HL-60 (cell line): Measurements from ENCODE around the gene KIF25.

Experiments
- DNase-seq, 2 experiments: peaks; one replicate each; pipeline ENCODE4 v3.0.0-alpha.2; 2010 to 2020; ENCODE audit warnings: low read depth in 1 of 2, low spot score in 1 of 2
- H3K27ac ChIP-seq: fragments of 250-450 bp; sonication (Bioruptor Pico); replicated peaks from 2 replicates; pipeline ENCODE4 v1.5.1; 2020; ENCODE audit warnings: mild to moderate bottlenecking, moderate library complexity
- H3K27me3 ChIP-seq: fragments of 250-450 bp; sonication (Bioruptor Pico); 2 replicates; pipeline ENCODE4 v1.5.1; 2021; ENCODE audit warnings: mild to moderate bottlenecking, moderate library complexity; ENCODE audit not compliant: insufficient read depth, poor library complexity, severe bottlenecking
- H3K4me3 ChIP-seq: replicated peaks from 2 replicates; pipeline ENCODE4 v1.5.1; 2011; ENCODE audit warnings: mild to moderate bottlenecking, control low read depth, low read length; ENCODE audit not compliant: insufficient read depth
- CTCF ChIP-seq: IDR thresholded peaks from one replicate; pipeline ENCODE4 v1.5.1; 2011; ENCODE audit warnings: low read length, control low read depth, inconsistent platforms; ENCODE audit not compliant: insufficient read depth
- GABPA ChIP-seq: IDR thresholded peaks from 2 replicates; pipeline ENCODE4 v1.6.1; 2012; ENCODE audit warnings: low read depth
- POLR2AphosphoS5 ChIP-seq: IDR thresholded peaks from 2 replicates; pipeline ENCODE4 v1.6.1; 2012; ENCODE audit warnings: low read depth
- SPI1 ChIP-seq: IDR thresholded peaks from 2 replicates; pipeline ENCODE4 v1.6.1; 2012; ENCODE audit warnings: low read depth, mild to moderate bottlenecking, borderline replicate concordance
- TF ChIP-seq, protein P1 (sequence below): IDR thresholded peaks from 2 replicates; pipeline ENCODE4 v1.6.1; 2012; ENCODE audit warnings: low read depth; ENCODE audit not compliant: insufficient replicate concordance

KIF25 gene

DNA sequence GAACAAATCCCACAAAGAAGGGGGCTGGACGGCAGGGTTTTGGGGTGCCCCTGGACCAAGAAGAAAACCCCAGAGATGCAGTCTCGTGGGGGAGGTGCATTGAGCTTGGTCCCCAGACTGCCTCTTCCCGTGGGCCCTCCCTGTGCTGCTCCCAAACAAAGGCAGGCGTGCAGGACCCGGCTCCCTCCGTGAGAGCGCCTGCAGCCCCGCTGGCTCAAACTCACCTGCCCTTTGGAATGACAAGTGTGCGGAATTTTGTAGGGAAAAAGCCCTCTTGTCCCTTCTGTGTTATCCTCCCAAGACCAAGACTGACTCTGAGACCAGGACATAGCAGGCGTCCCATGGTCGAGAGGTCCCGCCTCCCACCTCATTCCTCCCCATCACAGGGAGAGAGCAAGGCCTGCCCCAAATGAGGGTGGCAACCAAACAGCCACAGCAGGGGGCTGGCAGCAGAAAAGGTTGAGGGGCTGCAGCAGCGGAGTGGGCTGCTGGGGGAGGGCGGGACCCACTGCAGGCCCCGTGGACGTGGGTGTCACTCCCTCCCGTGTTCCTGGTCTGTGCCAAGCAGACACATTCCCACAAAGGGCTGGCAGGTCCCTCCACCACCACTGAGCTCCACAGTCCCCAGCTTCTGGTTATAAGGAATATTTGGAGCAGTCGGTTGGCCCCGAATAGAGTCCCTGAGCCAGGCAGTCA lies 87.1 kb downstream of the KIF25 start:
- no peak for TF ChIP-seq SPI1
- no peak for TF ChIP-seq POLR2AphosphoS5
- no peak for TF ChIP-seq CTCF
- no peak for TF ChIP-seq GABPA
- TF ChIP-seq, protein P1, sequence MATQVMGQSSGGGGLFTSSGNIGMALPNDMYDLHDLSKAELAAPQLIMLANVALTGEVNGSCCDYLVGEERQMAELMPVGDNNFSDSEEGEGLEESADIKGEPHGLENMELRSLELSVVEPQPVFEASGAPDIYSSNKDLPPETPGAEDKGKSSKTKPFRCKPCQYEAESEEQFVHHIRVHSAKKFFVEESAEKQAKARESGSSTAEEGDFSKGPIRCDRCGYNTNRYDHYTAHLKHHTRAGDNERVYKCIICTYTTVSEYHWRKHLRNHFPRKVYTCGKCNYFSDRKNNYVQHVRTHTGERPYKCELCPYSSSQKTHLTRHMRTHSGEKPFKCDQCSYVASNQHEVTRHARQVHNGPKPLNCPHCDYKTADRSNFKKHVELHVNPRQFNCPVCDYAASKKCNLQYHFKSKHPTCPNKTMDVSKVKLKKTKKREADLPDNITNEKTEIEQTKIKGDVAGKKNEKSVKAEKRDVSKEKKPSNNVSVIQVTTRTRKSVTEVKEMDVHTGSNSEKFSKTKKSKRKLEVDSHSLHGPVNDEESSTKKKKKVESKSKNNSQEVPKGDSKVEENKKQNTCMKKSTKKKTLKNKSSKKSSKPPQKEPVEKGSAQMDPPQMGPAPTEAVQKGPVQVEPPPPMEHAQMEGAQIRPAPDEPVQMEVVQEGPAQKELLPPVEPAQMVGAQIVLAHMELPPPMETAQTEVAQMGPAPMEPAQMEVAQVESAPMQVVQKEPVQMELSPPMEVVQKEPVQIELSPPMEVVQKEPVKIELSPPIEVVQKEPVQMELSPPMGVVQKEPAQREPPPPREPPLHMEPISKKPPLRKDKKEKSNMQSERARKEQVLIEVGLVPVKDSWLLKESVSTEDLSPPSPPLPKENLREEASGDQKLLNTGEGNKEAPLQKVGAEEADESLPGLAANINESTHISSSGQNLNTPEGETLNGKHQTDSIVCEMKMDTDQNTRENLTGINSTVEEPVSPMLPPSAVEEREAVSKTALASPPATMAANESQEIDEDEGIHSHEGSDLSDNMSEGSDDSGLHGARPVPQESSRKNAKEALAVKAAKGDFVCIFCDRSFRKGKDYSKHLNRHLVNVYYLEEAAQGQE: no peak
- Histone ChIP-seq H3K4me3 (no peak overlapping the region), H3K27me3 (no peaks in the 10 kb centered on the region), H3K27ac (no peak overlapping the region)
- no peak for DNase-seq

- no peak overlapping the region for H3K4me3 ChIP-seq
- no peak overlapping the region for H3K27ac ChIP-seq
- TF ChIP-seq, protein P1: no peak
- TF ChIP-seq SPI1 (no peak), CTCF (no peak), POLR2AphosphoS5 (no peak), GABPA (no peak)
- DNase-seq: no peak
- no peaks in the 10 kb centered on the region for H3K27me3 ChIP-seq
These were observed 88.6 kb downstream of the KIF25 start for GRCh38 chr6:168086066-168086465.

GRCh38 chr6:168086616-168087015 lies 89.1 kb downstream of the KIF25 start:
- Histone ChIP-seq H3K27me3 (no peaks in the 10 kb centered on the region), H3K27ac (no peak overlapping the region), H3K4me3 (no peak overlapping the region)
- DNase-seq: no peak
- TF ChIP-seq CTCF: no peak
